Measurements from ENCODE around the gene CDYL2. TPM values are rescaled to one million over a fixed set of nuclear protein-coding genes. Genes with fewer than 3 reads are reported as not detected.

The CDYL2 gene
- total and polyA plus RNA-seq, 2 experiments from 2014 or later: 7.4 to 12.2 TPM

- H3K9me2 ChIP-seq (replicated peaks; ENCODE audit: insufficient read depth): no peaks in the 10 kb centered on the region
- DNase-seq (ENCODE audit: low spot score): no peak
- H3K27ac ChIP-seq: no peak overlapping the region
These were observed 203.2 kb downstream of the CDYL2 start for GRCh38 chr16:80601182-80601581.

GRCh38 chr16:80599466-80599865 lies 204.9 kb downstream of the CDYL2 start:
- Histone ChIP-seq H3K4me2 (no peak overlapping the region), H3K9me3 (ENCODE audit: low read depth) (no peaks in the 10 kb centered on the region), H3K27me3 (no peaks in the 10 kb centered on the region), H3K27ac (no peak overlapping the region), H4K20me1 (ENCODE audit: insufficient read depth, poor library complexity, severe bottlenecking) (no peaks in the 10 kb centered on the region), H3K79me2 (no peaks in the 10 kb centered on the region), H3K9me2 (replicated peaks; ENCODE audit: insufficient read depth) (no peaks in the 10 kb centered on the region), H3K36me3 (replicated peaks; ENCODE audit: insufficient read depth, low read depth) (no peaks in the 10 kb centered on the region), H2AFZ (no peak overlapping the region), H3K4me3 (no peak overlapping the region), H3K4me1 (ENCODE audit: insufficient read depth) (no peaks in the 10 kb centered on the region)
- 66% methylated on average over 3 of the region's 3 CpGs for WGBS (ENCODE audit: low lambda C conversion rate, missing lambda C conversion rate)
- TF ChIP-seq EZH2 (IDR thresholded peaks at IDR 0.05; ENCODE audit: borderline replicate concordance): no peak
- no peak for TF ChIP-seq EZH2phosphoT487 (IDR thresholded peaks at IDR 0.05; ENCODE audit: low read depth, severe bottlenecking, unreplicated experiment)
- TF ChIP-seq, protein P1, sequence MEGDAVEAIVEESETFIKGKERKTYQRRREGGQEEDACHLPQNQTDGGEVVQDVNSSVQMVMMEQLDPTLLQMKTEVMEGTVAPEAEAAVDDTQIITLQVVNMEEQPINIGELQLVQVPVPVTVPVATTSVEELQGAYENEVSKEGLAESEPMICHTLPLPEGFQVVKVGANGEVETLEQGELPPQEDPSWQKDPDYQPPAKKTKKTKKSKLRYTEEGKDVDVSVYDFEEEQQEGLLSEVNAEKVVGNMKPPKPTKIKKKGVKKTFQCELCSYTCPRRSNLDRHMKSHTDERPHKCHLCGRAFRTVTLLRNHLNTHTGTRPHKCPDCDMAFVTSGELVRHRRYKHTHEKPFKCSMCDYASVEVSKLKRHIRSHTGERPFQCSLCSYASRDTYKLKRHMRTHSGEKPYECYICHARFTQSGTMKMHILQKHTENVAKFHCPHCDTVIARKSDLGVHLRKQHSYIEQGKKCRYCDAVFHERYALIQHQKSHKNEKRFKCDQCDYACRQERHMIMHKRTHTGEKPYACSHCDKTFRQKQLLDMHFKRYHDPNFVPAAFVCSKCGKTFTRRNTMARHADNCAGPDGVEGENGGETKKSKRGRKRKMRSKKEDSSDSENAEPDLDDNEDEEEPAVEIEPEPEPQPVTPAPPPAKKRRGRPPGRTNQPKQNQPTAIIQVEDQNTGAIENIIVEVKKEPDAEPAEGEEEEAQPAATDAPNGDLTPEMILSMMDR (IDR thresholded peaks at IDR 0.05; ENCODE audit: poor library complexity): no peak
- DNase-seq (ENCODE audit: low spot score): no peak

More at GRCh38 chr16:80601182-80601581, 203.2 kb downstream of the CDYL2 start:
- H3K4me2 ChIP-seq: no peak overlapping the region
- no peaks in the 10 kb centered on the region for H3K4me1 ChIP-seq (ENCODE audit: insufficient read depth)
- H4K20me1 ChIP-seq (ENCODE audit: insufficient read depth, poor library complexity, severe bottlenecking): no peaks in the 10 kb centered on the region
- H3K27me3 ChIP-seq: no peaks in the 10 kb centered on the region
- no peaks in the 10 kb centered on the region for H3K36me3 ChIP-seq (replicated peaks; ENCODE audit: insufficient read depth, low read depth)
- no peak overlapping the region for H3K4me3 ChIP-seq
- TF ChIP-seq, protein P1 (IDR thresholded peaks at IDR 0.05; ENCODE audit: poor library complexity): no peak
- TF ChIP-seq EZH2phosphoT487 (IDR thresholded peaks at IDR 0.05; ENCODE audit: low read depth, severe bottlenecking, unreplicated experiment): no peak
- TF ChIP-seq EZH2 (IDR thresholded peaks at IDR 0.05; ENCODE audit: borderline replicate concordance): no peak
- WGBS (ENCODE audit: low lambda C conversion rate, missing lambda C conversion rate): 95% methylated on average over 4 of the region's 4 CpGs
- no peaks in the 10 kb centered on the region for H3K79me2 ChIP-seq
- H3K9me3 ChIP-seq (ENCODE audit: low read depth): no peaks in the 10 kb centered on the region
- H2AFZ ChIP-seq: no peak overlapping the region

GRCh38 chr16:80596507-80597207 lies 207.7 kb downstream of the CDYL2 start:
- WGBS (ENCODE audit: low lambda C conversion rate, missing lambda C conversion rate): 89% methylated on average over 7 of the region's 7 CpGs

More at GRCh38 chr16:80596507-80597207, 207.7 kb downstream of the CDYL2 start:
- Histone ChIP-seq H3K79me2 (no peaks in the 10 kb centered on the region), H3K4me1 (ENCODE audit: insufficient read depth) (no peaks in the 10 kb centered on the region), H3K27me3 (no peaks in the 10 kb centered on the region), H4K20me1 (ENCODE audit: insufficient read depth, poor library complexity, severe bottlenecking) (no peaks in the 10 kb centered on the region), H3K36me3 (replicated peaks; ENCODE audit: insufficient read depth, low read depth) (no peaks in the 10 kb centered on the region), H2AFZ (no peak overlapping the region), H3K9me3 (ENCODE audit: low read depth) (no peaks in the 10 kb centered on the region), H3K9me2 (replicated peaks; ENCODE audit: insufficient read depth) (no peaks in the 10 kb centered on the region), H3K4me2 (no peak overlapping the region), H3K27ac (no peak overlapping the region), H3K4me3 (no peak overlapping the region)
- DNase-seq (ENCODE audit: low spot score): no peak
- TF ChIP-seq, protein P1 (IDR thresholded peaks at IDR 0.05; ENCODE audit: poor library complexity): no peak
- no peak for TF ChIP-seq EZH2phosphoT487 (IDR thresholded peaks at IDR 0.05; ENCODE audit: low read depth, severe bottlenecking, unreplicated experiment)
- no peak for TF ChIP-seq EZH2 (IDR thresholded peaks at IDR 0.05; ENCODE audit: borderline replicate concordance)

Data from hepatocyte (in vitro differentiated cells).